HFFc6 (cell line): Measurements from ENCODE around the gene PTGES3L. TPM values are rescaled to one million over a fixed set of nuclear protein-coding genes. Genes with fewer than 3 reads are reported as not detected.
"Not testable (repeated sequence)": the region's sequence is repeated elsewhere in the genome, so short reads cannot be mapped to it uniquely, and the experiment has no call there.

ENCODE experiments used
- DNase-seq: peaks from one replicate; pipeline ENCODE4 v3.0.0-alpha.2; 2018
- H3K27ac Mint-ChIP-seq: 2 replicates; pipeline ENCODE4 v1.8.0; 2020; ENCODE audit warnings: mild to moderate bottlenecking, mixed read lengths
- H3K27me3 Mint-ChIP-seq: 2 replicates; pipeline ENCODE4 v1.8.0; 2021; ENCODE audit warnings: mild to moderate bottlenecking, moderate library complexity, mixed read lengths; ENCODE audit not compliant: insufficient read depth
- H3K36me3 Mint-ChIP-seq: 2 replicates; pipeline ENCODE4 v1.8.0; 2021; ENCODE audit warnings: low read depth, mixed read lengths
- H3K4me1 Mint-ChIP-seq: 2 replicates; pipeline ENCODE4 v1.8.0; 2020; ENCODE audit warnings: low read depth, mixed read lengths
- H3K4me3 Mint-ChIP-seq: 2 replicates; pipeline ENCODE4 v1.8.0; 2020; ENCODE audit warnings: mild to moderate bottlenecking, moderate library complexity, mixed read lengths
- H3K9me3 Mint-ChIP-seq: 2 replicates; pipeline ENCODE4 v1.8.0; 2020; ENCODE audit warnings: mild to moderate bottlenecking, mixed read lengths
- total RNA-seq, 6 experiments: library from RNA; stranded (reverse); fragmentation: NEBNext Ultra II Directional; extraction: Animal tissue kit (Norgen Biotek cat#: 25700); gene quantifications; 2 replicates in 1 of 6; 3 replicates in 5 of 6; pipeline ENCODE4 v1.2.3, GENCODE V29; 2021
- TF ChIP-seq, protein P1 (sequence below): fragments of 200-600 bp; sonication (generic); IDR thresholded peaks from 2 replicates; pipeline ENCODE4 v1.5.0; 2021; ENCODE audit warnings: antibody characterized with exemption, mild to moderate bottlenecking

PTGES3L gene
- total RNA-seq, 6 experiments from 2014 or later: 0.87 to 1.3 (median 1.1) TPM

DNA sequence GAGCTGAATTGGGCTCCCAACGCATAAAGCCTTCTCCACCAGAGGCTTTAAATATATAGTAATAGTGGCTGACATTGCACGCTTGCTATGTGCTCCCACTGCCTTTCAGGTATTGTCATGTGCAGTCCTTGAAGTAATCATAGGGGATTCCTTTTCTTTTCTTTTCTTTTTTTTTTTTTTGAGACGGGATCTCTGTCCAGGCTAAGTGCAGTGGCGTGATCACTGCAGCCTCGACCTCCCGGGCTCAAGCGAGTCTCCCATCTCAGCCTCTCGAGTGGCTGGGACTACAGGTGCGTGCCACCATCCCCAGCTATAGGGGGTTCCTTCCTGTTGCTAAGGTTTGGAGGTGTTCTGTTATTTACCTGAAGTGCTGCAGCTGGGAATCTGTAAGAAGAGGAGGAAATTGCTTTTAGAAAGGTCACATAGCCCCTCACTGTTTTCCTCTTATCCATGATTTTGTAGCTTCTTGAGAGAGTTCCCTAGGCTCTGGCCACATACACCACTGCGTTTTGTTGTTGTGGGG lies 19.2 kb upstream of the PTGES3L start:
- Mint-ChIP-seq H3K36me3 (peaks cover 52% of the 10 kb centered on the region), H3K4me1 (peaks cover 46% of the 10 kb centered on the region), H3K4me3 (peak overlapping the region; percentile 99), H3K27me3 (no peaks in the 10 kb centered on the region; the same call in 1 of the 2 replicates), H3K27ac (peak overlapping the region; percentile 100), H3K9me3 (no peaks in the 10 kb centered on the region)
- TF ChIP-seq, protein P1, sequence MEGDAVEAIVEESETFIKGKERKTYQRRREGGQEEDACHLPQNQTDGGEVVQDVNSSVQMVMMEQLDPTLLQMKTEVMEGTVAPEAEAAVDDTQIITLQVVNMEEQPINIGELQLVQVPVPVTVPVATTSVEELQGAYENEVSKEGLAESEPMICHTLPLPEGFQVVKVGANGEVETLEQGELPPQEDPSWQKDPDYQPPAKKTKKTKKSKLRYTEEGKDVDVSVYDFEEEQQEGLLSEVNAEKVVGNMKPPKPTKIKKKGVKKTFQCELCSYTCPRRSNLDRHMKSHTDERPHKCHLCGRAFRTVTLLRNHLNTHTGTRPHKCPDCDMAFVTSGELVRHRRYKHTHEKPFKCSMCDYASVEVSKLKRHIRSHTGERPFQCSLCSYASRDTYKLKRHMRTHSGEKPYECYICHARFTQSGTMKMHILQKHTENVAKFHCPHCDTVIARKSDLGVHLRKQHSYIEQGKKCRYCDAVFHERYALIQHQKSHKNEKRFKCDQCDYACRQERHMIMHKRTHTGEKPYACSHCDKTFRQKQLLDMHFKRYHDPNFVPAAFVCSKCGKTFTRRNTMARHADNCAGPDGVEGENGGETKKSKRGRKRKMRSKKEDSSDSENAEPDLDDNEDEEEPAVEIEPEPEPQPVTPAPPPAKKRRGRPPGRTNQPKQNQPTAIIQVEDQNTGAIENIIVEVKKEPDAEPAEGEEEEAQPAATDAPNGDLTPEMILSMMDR: no peak
- DNase-seq: no peak

DNA sequence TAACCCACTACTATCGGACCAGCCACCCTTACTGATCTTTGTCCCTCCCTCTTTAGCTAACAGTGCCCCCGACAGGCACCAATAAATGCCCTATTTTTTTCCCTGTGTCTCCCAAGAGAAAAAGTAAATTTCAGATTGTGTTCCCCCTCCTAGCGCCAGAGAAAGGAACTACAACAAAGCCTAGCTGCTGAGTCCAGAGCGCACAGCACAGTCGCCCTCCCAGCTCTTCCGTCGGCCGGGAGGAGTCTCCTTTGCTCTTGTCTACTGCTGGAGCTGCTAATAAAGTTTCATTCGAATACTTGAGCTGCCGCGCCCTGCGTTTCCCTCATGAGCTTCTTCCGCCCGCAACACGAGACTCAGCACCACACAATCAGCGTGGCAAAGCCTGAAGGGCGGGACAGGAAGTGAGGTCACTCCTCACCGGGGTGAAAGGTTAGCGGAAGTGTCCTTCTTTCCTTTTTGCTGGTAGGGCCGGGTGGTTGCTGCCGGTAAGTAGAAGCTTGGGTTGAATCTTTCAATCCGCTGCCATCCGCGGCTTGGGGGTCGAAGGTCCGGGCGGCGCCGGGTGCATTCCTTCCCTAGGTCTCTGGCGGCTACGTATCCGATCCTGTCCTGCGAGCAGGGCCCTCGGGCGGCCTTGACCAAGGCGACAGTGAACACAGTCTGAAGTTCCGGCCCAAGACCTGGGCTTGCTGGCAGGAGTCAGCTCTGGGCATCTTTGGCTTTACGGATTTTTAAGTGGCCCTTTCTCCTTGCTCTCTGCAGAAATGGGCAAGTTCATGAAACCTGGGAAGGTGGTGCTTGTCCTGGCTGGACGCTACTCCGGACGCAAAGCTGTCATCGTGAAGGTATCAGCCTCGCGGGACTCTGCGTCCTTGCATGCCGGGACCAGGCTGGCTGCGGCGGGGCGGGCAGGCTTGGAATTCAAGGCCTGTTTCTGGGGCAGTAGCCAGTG lies 18.4 kb upstream of the PTGES3L start, which contains the start of gene RPL27:
Gene RPL27 (plus strand): TSS at position 436 of the 955 bp plus-strand sequence. CDS start 332 bp downstream, at position 768.
- TF ChIP-seq, protein P1: peak; percentile 89
- Mint-ChIP-seq H3K27me3 (no peaks in the 10 kb centered on the region; the same call in 1 of the 2 replicates), H3K9me3 (no peaks in the 10 kb centered on the region), H3K36me3 (peaks cover 46% of the 10 kb centered on the region), H3K27ac (peak within 1 kb of the TSS; percentile 100), H3K4me3 (peak within 1 kb of the TSS; percentile 99), H3K4me1 (peaks cover 38% of the 10 kb centered on the region)
- DNase-seq: peak; percentile 100

DNA sequence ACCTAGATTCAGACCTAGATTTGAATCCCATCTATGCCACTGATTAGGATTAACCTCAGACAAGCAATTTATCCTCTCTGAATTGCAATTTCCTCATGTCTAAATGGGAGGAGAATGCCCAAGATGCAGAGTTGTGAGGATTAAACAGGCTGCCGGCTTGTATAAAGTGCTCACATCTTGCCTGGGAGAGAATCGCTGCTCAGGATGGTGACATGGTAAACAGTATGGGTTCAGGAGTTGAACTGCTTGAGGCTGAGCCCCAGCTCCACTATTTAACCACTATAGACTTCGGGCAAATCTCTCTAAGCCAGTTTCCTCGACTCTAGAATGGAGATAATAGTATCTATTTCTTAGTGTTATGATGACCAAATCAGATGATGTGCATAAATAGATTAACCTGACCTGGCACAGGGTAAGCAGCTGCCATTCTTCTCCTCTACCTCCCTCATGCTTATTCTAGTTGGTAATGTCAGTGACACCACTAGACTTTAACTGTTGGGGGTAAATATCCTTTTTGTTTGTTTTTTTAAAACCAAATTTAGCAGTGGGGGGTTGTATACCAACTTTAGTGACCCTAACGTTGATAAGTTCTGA lies 17.6 kb upstream of the PTGES3L start:
- Mint-ChIP-seq H3K27me3 (no peaks in the 10 kb centered on the region; the same call in 1 of the 2 replicates), H3K27ac (peak overlapping the region; percentile 100), H3K4me1 (peaks cover 30% of the 10 kb centered on the region), H3K36me3 (peaks cover 45% of the 10 kb centered on the region), H3K9me3 (no peaks in the 10 kb centered on the region), H3K4me3 (peak overlapping the region; percentile 99)
- TF ChIP-seq, protein P1: no peak
- DNase-seq: no peak

DNA sequence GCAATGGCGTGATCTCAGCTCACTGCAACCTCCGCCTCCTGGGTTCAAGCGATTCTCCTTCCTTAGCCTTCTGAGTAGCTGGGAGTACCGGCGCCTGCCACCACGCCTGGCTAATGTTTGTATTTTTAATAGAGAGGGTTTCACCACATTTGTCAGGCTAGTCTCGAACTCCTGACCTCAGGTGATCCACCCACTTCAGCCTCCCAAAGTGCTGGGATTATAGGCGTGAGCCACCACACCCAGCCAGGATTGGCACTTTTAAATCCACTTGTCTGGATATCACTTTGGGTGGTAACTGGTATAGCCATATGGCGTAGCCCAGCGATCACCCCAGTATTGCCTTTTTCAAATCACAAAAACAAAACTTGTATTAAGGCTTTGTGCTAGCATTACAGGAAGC lies 14.0 kb upstream of the PTGES3L start:
- H3K4me3 Mint-ChIP-seq, H3K27me3 Mint-ChIP-seq, H3K27ac Mint-ChIP-seq, H3K9me3 Mint-ChIP-seq, DNase-seq: not testable (repeated sequence)
- H3K36me3 Mint-ChIP-seq: peaks cover 47% of the 10 kb centered on the region
- H3K4me1 Mint-ChIP-seq: peaks cover 42% of the 10 kb centered on the region

DNA sequence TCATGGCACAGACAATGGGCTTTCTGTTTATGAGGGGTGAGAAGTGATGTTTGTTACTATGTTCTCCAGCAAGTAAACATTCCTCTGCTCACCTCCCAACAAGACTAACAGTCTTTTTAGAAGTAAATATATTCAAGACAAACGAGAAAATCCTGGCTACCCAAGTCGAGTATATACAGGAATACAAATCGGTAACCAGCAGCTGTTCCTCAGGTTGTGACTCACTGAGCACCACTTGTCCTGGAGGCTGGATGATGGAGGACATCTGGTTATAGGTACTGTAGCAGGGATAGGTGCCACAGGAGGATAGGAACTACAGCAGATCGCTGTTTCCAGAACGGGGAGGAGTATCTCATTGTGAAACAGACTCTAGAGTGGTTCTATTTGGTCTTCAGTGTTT lies 13.0 kb upstream of the PTGES3L start:
- Mint-ChIP-seq H3K27ac (no peak overlapping the region), H3K27me3 (no peaks in the 10 kb centered on the region), H3K4me3 (no peak overlapping the region), H3K9me3 (no peaks in the 10 kb centered on the region), H3K36me3 (peaks cover 51% of the 10 kb centered on the region), H3K4me1 (peaks cover 46% of the 10 kb centered on the region)
- TF ChIP-seq, protein P1: no peak
- DNase-seq: no peak
